A549 (cell line): ENCODE data around the gene STX18. TPM values are rescaled to one million over a fixed set of nuclear protein-coding genes. Genes with fewer than 3 reads are reported as not detected.

Experiments
- ATAC-seq, 2 experiments: fragments of 200-7000 bp in 1 of 2; fragments of >200 bp in 1 of 2; cut with Nextera tagmentation in 1 of 2; cut with Tn5 transposase in 1 of 2; 3 replicates each; pipeline versions ENCODE4 v1.8.0 to v1.9.1; 2018 to 2020; ENCODE audit warnings: mild to moderate bottlenecking in 1 of 2, moderate library complexity in 1 of 2
- CTCF ChIA-PET: fragments of 300-600 bp; sonication (Branson Sonifier 250); formaldehyde crosslinking; extraction: SDS; loops from one replicate; lab custom pipeline; 2021; ENCODE audit warnings: antibody characterized with exemption, inconsistent platforms; lab: Yijun Ruan, JAX
- POLR2A ChIA-PET: fragments of 350-600 bp; formaldehyde crosslinking; extraction: SDS; loops from one replicate; lab custom pipeline; 2021; ENCODE audit warnings: antibody characterized with exemption, inconsistent platforms; lab: Yijun Ruan, JAX
- DNase-seq, 2 experiments: peaks; one replicate each; pipeline versions ENCODE4 v3.0.0 to v3.0.0-alpha.2; 2011 to 2016; ENCODE audit warnings: low read depth in 1 of 2, low spot score in 1 of 2
- FAIRE-seq: peaks from 2 replicates; lab custom pipeline; 2011; peaks lifted over from hg19 to GRCh38; lab: Jason Lieb, UNC
- H3K27ac ChIP-seq, 2 experiments: fragments of >200 bp; sonication (Bioruptor Twin); formaldehyde crosslinking; 3 replicates each; pipeline ENCODE4 v1.5.1; 2016 to 2017
- H3K4me1 ChIP-seq: fragments of >200 bp; sonication (Bioruptor Twin); formaldehyde crosslinking; 3 replicates; pipeline ENCODE4 v1.6.1; 2016
- H3K4me2 ChIP-seq: fragments of >200 bp; sonication (Bioruptor Twin); formaldehyde crosslinking; 3 replicates; pipeline ENCODE4 v1.6.1; 2016
- H3K4me3 ChIP-seq: fragments of >200 bp; sonication (Bioruptor Twin); formaldehyde crosslinking; 3 replicates; pipeline ENCODE4 v1.5.1; 2016
- H3K9me3 ChIP-seq: fragments of >200 bp; sonication (Bioruptor Twin); formaldehyde crosslinking; 3 replicates; pipeline ENCODE4 v1.6.1; 2016
- BCL3 ChIP-seq: fragments of >200 bp; sonication (Bioruptor Twin); formaldehyde crosslinking; IDR thresholded peaks from 3 replicates; pipeline ENCODE4 v1.6.1; 2016
- BHLHE40 ChIP-seq: IDR thresholded peaks from 2 replicates; pipeline ENCODE4 v1.6.1; 2012; ENCODE audit warnings: low read depth, low read length, inconsistent platforms
- CHD2 ChIP-seq: fragments of 150-350 bp; IDR thresholded peaks from 2 replicates; pipeline ENCODE4 v1.6.1; 2014; ENCODE audit warnings: low read length; ENCODE audit not compliant: partially characterized antibody
- CTCF ChIP-seq: fragments of >200 bp; sonication (Bioruptor Twin); formaldehyde crosslinking; IDR thresholded peaks from 3 replicates; pipeline ENCODE4 v1.5.1; 2016
- EHF ChIP-seq: fragments of 250-450 bp; sonication (Bioruptor Pico); IDR thresholded peaks from 2 replicates; pipeline ENCODE4 v1.5.0; 2020; ENCODE audit warnings: mild to moderate bottlenecking
- ESRRA ChIP-seq: fragments of 150-350 bp; IDR thresholded peaks from 2 replicates; pipeline ENCODE4 v1.6.1; 2014; ENCODE audit warnings: mild to moderate bottlenecking, low read length, borderline replicate concordance
- FOXS1 ChIP-seq: fragments of 250-450 bp; sonication (Bioruptor Pico); IDR thresholded peaks from 2 replicates; pipeline ENCODE4 v1.5.0; 2020; ENCODE audit warnings: mild to moderate bottlenecking, moderate library complexity
- GATA3 ChIP-seq: IDR thresholded peaks from 2 replicates; pipeline ENCODE4 v1.6.1; 2012; ENCODE audit warnings: borderline replicate concordance
- HES2 ChIP-seq: fragments of >200 bp; sonication (Bioruptor Twin); formaldehyde crosslinking; IDR thresholded peaks from 2 replicates; pipeline ENCODE4 v1.6.1; 2016
- KDM5A ChIP-seq: fragments of 200-600 bp; sonication (generic); IDR thresholded peaks from 2 replicates; pipeline ENCODE4 v1.6.1; 2016; ENCODE audit warnings: antibody characterized with exemption, mild to moderate bottlenecking
- MAFK ChIP-seq: fragments of 450-650 bp; IDR thresholded peaks from 2 replicates; pipeline ENCODE4 v1.6.1; 2014; ENCODE audit not compliant: partially characterized antibody
- MAX ChIP-seq: IDR thresholded peaks from 2 replicates; pipeline ENCODE4 v1.6.1; 2012
- NFE2L2 ChIP-seq: fragments of 150-350 bp; conservative IDR thresholded peaks from 2 replicates; pipeline ENCODE4 v1.6.1; 2014; ENCODE audit warnings: low read length
- POLR2A ChIP-seq: IDR thresholded peaks from 2 replicates; pipeline ENCODE4 v1.6.1; 2012; ENCODE audit warnings: mild to moderate bottlenecking, low read length
- POLR2AphosphoS2 ChIP-seq: conservative IDR thresholded peaks from 2 replicates; pipeline ENCODE4 v1.6.1; 2012; ENCODE audit warnings: low read length, improper control_type of control experiment, inconsistent platforms
- RAD21 ChIP-seq, 2 experiments: fragments of >200 bp in 1 of 2; sonication (Bioruptor Twin) in 1 of 2; formaldehyde crosslinking in 1 of 2; IDR thresholded peaks in 1 of 2; conservative IDR thresholded peaks in 1 of 2; 2 replicates in 1 of 2; 3 replicates in 1 of 2; pipeline ENCODE4 v1.6.1; 2012 to 2018; ENCODE audit warnings: inconsistent platforms in 1 of 2
- RARB ChIP-seq: fragments of 250-450 bp; sonication (Bioruptor Pico); IDR thresholded peaks from 2 replicates; pipeline ENCODE4 v1.8.0; 2021; ENCODE audit warnings: mild to moderate bottlenecking, moderate library complexity
- RCOR1 ChIP-seq: fragments of 150-350 bp; IDR thresholded peaks from 2 replicates; pipeline ENCODE4 v1.6.1; 2014; ENCODE audit warnings: antibody characterized with exemption, low read length, low read depth
- RNF2 ChIP-seq: fragments of 200-600 bp; sonication (generic); IDR thresholded peaks from 2 replicates; pipeline ENCODE4 v1.6.1; 2016; ENCODE audit warnings: low read depth, mild to moderate bottlenecking, antibody characterized with exemption, moderate library complexity, borderline replicate concordance
- SMC3 ChIP-seq: fragments of >200 bp; sonication (Bioruptor Twin); formaldehyde crosslinking; IDR thresholded peaks from 3 replicates; pipeline ENCODE4 v1.6.1; 2018; ENCODE audit warnings: inconsistent platforms
- ZNF302 ChIP-seq: fragments of 250-450 bp; sonication (Bioruptor Pico); IDR thresholded peaks from 2 replicates; pipeline ENCODE4 v1.9.0; 2021; ENCODE audit warnings: inconsistent platforms, mild to moderate bottlenecking, moderate library complexity
- ZSCAN20 ChIP-seq: fragments of 250-450 bp; sonication (Bioruptor Pico); IDR thresholded peaks from 2 replicates; pipeline ENCODE4 v1.8.0; 2022; ENCODE audit warnings: mild to moderate bottlenecking, moderate library complexity
- WGBS: methylation state at CpG from one replicate; pipeline ENCODE4 v1.1.6; 2017; ENCODE audit errors: missing lambda C conversion rate; 5-methylcytosine and 5-hydroxymethylcytosine counted together
- polyA plus RNA-seq, 4 experiments: library from polyadenylated mRNA; depleted of rRNA in 3 of 4; stranded (reverse); fragments of >200 nt; fragmentation: RNase III in 1 of 4; extraction: RNeasy Plus Mini Kit Qiagen cat#74134 plus additional on column Dnase treatment in 1 of 4; gene quantifications; 2 replicates in 3 of 4; 3 replicates in 1 of 4; pipeline ENCODE4 v1.2.3, GENCODE V29; 2011 to 2017

STX18 gene
- polyA plus RNA-seq, 2 of the 4 experiments (the other 2 are of a cell fraction) = 13.4 to 19.6 TPM

- no peaks in the 10 kb centered on the region for H3K4me1 ChIP-seq
- ATAC-seq (no peak), FAIRE-seq (no peak), DNase-seq (no peak)
- H3K27ac ChIP-seq = no peak overlapping the region
- H3K4me3 ChIP-seq = no peak overlapping the region
- TF ChIP-seq RAD21 (conservative IDR thresholded peaks at IDR 0.05 in 1 of 2, IDR thresholded peaks at IDR 0.05 in 1 of 2) = no peak
- no peak for TF ChIP-seq ZSCAN20 (CRISPR knock-in tag)
- TF ChIP-seq GATA3 = no peak
- TF ChIP-seq RCOR1 = no peak
- no peak for TF ChIP-seq RNF2
- no peak for TF ChIP-seq ESRRA
- TF ChIP-seq FOXS1 (CRISPR knock-in tag) = no peak
- no peak for TF ChIP-seq EHF
- TF ChIP-seq SMC3 = no peak
- TF ChIP-seq POLR2A = no peak
- TF ChIP-seq CHD2 = no peak
- WGBS = 85% methylated on average over 3 of the region's 10 CpGs
- POLR2A ChIA-PET = no interaction called here
- H3K9me3 ChIP-seq = no peaks in the 10 kb centered on the region
- CTCF ChIA-PET = interaction anchor here (1.1 kb wide), 1 partner anchor 10 kb away, joined by 3 read pairs; no protein-coding TSS in a partner anchor
- H3K4me2 ChIP-seq = no peak overlapping the region
Observed at GRCh38 chr4:4413373-4413725, 128.5 kb downstream of the STX18 start.

- H3K4me1 ChIP-seq = no peaks in the 10 kb centered on the region
- CTCF ChIA-PET = interaction anchor here (1.1 kb wide), 1 partner anchor 10 kb away, joined by 3 read pairs; no protein-coding TSS in a partner anchor
- no peak for FAIRE-seq
- no peak overlapping the region for H3K27ac ChIP-seq
- H3K4me3 ChIP-seq = no peak overlapping the region
- ATAC-seq = no peak
- WGBS = 78% methylated on average over 16 of the region's 19 CpGs
- DNase-seq = no peak
- no peak overlapping the region for H3K4me2 ChIP-seq
- TF ChIP-seq RCOR1 (no peak), MAX (no peak), RARB (CRISPR knock-in tag) (no peak), NFE2L2 (no peak), BCL3 (no peak), BHLHE40 (no peak), ZNF302 (CRISPR knock-in tag) (no peak), CTCF (no peak), HES2 (no peak), MAFK (no peak), KDM5A (no peak), POLR2AphosphoS2 (no peak)
- TF ChIP-seq, all 56 proteins: peak for 0
- no peaks in the 10 kb centered on the region for H3K9me3 ChIP-seq
- POLR2A ChIA-PET = no interaction called here
Observed at GRCh38 chr4:4412641-4413372, 129.0 kb downstream of the STX18 start.
